Tongue (tissue), 2 donors: ENCODE data around the gene PCDHB2. TPM values are rescaled to one million over a fixed set of nuclear protein-coding genes. Genes with fewer than 3 reads are reported as not detected.
"Not testable (repeated sequence)": the region's sequence is repeated elsewhere in the genome, so short reads cannot be mapped to it uniquely, and the experiment has no call there.

Experiments
- DNase-seq: peaks from one replicate; pipeline ENCODE4 v3.0.0-alpha.2; 2015
- total RNA-seq: library from RNA; depleted of rRNA; stranded (reverse); fragments of >200 nt; gene quantifications from one replicate; pipeline ENCODE4 v1.2.3, GENCODE V29; 2014

Gene PCDHB2
- total RNA-seq, 1 donor from 2014 or later: 4.4 TPM

GRCh38 chr5:141135718-141136266, 41.4 kb downstream of the PCDHB2 start:
- DNase-seq: no peak

DNA sequence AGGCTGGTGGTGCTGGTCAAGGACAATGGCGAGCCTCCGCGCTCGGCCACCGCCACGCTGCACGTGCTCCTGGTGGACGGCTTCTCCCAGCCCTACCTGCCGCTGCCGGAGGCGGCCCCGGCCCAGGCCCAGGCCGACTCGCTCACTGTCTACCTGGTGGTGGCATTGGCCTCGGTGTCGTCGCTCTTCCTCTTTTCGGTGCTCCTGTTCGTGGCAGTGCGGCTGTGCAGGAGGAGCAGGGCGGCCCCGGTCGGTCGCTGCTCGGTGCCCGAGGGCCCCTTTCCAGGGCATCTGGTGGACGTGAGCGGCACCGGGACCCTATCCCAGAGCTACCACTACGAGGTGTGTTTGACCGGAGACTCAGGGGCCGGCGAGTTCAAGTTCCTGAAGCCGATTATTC, 42.9 kb downstream of the PCDHB2 start:
- DNase-seq: not testable (repeated sequence)

Other genes starting within 250 kb of the PCDHB2 start
- gene PCDHA9, start 246.2 kb upstream of the PCDHB2 start, total RNA-seq: 0.10 TPM
- gene PCDHA10, start 238.7 kb upstream of the PCDHB2 start, total RNA-seq: 0.21 TPM
- 0.51 TPM for gene PCDHA11, start 225.7 kb upstream of the PCDHB2 start, total RNA-seq
- 0.10 TPM for gene PCDHA12, start 219.3 kb upstream of the PCDHB2 start, total RNA-seq
- 0.31 TPM for gene PCDHA13, start 212.5 kb upstream of the PCDHB2 start, total RNA-seq
- 0.41 TPM for gene PCDHAC1, start 168.3 kb upstream of the PCDHB2 start, total RNA-seq
- 4.6 TPM for gene PCDHAC2, start 128.1 kb upstream of the PCDHB2 start, total RNA-seq
- not detected for gene PCDHB1, start 43.2 kb upstream of the PCDHB2 start, total RNA-seq
- 3.7 TPM for gene PCDHB3, start 5.9 kb downstream of the PCDHB2 start, total RNA-seq
- gene PCDHB4, start 27.2 kb downstream of the PCDHB2 start, total RNA-seq: 4.0 TPM
- gene PCDHB5, start 40.6 kb downstream of the PCDHB2 start, total RNA-seq: 5.6 TPM
- gene PCDHB6, start 55.4 kb downstream of the PCDHB2 start, total RNA-seq: 0.82 TPM
- gene PCDHB7, start 78.0 kb downstream of the PCDHB2 start, total RNA-seq: 3.3 TPM
- 2.3 TPM for gene PCDHB8, start 83.2 kb downstream of the PCDHB2 start, total RNA-seq
- 4.1 TPM for gene PCDHB16, start 87.8 kb downstream of the PCDHB2 start, total RNA-seq
- 1.7 TPM for gene PCDHB9, start 92.5 kb downstream of the PCDHB2 start, total RNA-seq
- 6.1 TPM for gene PCDHB10, start 97.7 kb downstream of the PCDHB2 start, total RNA-seq
- 5.9 TPM for gene PCDHB11, start 105.0 kb downstream of the PCDHB2 start, total RNA-seq
- 4.8 TPM for gene PCDHB12, start 114.1 kb downstream of the PCDHB2 start, total RNA-seq
- gene PCDHB13, start 119.3 kb downstream of the PCDHB2 start, total RNA-seq: 4.4 TPM
- gene PCDHB14, start 128.7 kb downstream of the PCDHB2 start, total RNA-seq: 7.8 TPM
- 9.9 TPM for gene PCDHB15, start 150.8 kb downstream of the PCDHB2 start, total RNA-seq
- not detected for gene SLC25A2, start 209.4 kb downstream of the PCDHB2 start, total RNA-seq
- 93.2 TPM for gene TAF7, start 226.2 kb downstream of the PCDHB2 start, total RNA-seq
- gene PCDHGA1, start 235.9 kb downstream of the PCDHB2 start, total RNA-seq: 1.8 TPM
- 3.7 TPM for gene PCDHGA2, start 244.1 kb downstream of the PCDHB2 start, total RNA-seq
- 3.9 TPM for gene PCDHGA3, start 249.2 kb downstream of the PCDHB2 start, total RNA-seq